Body of pancreas (tissue), 4 donors: ENCODE measurements around the gene WDR45.

Experiments
- CTCF ChIP-seq, 7 experiments: fragments of 450-650 bp in 4 of 7; fragments of 200-600 bp in 3 of 7; sonication (generic) in 3 of 7; IDR thresholded peaks; one replicate each; pipeline ENCODE4 v1.5.1; 2016 to 2019; ENCODE audit warnings: antibody characterized with exemption in 7 of 7
- POLR2A ChIP-seq, 3 donors: fragments of 450-650 bp; IDR thresholded peaks; one replicate each; pipeline ENCODE4 v1.6.1; 2016; ENCODE audit warnings: antibody characterized with exemption in 3 of 3, mild to moderate bottlenecking in 2 of 3

GRCh38 chrX:49063715-49064114, 16.0 kb downstream of the WDR45 start:
- TF ChIP-seq CTCF (IDR thresholded peaks at IDR 0.05) (no peak), POLR2A (IDR thresholded peaks at IDR 0.05) (no peak)
